ENCODE measurements around the gene KCNS1.

DNA sequence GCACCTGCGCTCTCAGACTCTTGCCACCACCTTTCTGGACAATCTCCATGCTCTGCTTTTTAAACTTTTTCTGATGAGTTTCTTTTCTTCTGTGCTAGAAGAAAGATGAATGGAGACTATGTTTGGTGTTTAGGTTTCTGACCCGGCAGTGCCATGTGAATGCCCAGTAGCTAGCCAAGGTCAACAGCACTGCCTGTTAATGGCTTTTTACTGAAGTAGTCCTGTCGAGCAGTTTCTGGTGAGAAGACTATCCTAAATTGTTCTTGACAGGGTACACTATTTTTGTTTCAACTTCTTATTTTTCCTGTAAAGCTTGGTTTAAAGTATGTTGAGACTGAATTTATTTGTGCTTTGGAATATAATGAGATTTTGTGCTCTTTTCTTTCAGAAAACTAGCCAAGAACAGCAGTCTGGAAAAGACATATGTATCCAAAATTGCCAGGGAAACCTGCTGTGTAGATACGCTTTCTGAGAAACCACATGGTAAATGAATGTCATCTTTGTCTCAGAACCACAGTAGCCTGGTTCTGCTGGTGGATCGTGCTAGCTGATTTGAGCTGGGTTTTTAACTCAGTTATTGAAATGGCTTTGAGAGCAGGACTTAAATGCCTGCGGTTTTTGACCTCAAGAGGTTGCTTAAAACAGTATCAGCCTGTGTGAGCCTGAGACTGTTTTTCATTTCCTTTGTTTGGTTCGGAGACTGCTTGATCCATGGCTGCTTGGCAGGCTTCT lies 48.1 kb downstream of the KCNS1 start:
- TF ChIP-seq, protein P1, sequence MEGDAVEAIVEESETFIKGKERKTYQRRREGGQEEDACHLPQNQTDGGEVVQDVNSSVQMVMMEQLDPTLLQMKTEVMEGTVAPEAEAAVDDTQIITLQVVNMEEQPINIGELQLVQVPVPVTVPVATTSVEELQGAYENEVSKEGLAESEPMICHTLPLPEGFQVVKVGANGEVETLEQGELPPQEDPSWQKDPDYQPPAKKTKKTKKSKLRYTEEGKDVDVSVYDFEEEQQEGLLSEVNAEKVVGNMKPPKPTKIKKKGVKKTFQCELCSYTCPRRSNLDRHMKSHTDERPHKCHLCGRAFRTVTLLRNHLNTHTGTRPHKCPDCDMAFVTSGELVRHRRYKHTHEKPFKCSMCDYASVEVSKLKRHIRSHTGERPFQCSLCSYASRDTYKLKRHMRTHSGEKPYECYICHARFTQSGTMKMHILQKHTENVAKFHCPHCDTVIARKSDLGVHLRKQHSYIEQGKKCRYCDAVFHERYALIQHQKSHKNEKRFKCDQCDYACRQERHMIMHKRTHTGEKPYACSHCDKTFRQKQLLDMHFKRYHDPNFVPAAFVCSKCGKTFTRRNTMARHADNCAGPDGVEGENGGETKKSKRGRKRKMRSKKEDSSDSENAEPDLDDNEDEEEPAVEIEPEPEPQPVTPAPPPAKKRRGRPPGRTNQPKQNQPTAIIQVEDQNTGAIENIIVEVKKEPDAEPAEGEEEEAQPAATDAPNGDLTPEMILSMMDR (optimal IDR thresholded peaks at IDR 0.05 in 1 of 3, IDR thresholded peaks at IDR 0.05 in 1 of 3, conservative IDR thresholded peaks at IDR 0.05 in 1 of 3; ENCODE audit: extremely low read depth in 1 of 3, insufficient read depth in 2 of 3, low read length in 3 of 3), result no peak
- no peak for TF ChIP-seq EZH2 (IDR thresholded peaks at IDR 0.05; ENCODE audit: low read length)
